Erythroblast (primary cell): ENCODE data around the gene AGO3.

Experiments used
- GATA1 ChIP-seq: IDR thresholded peaks from 2 replicates; pipeline ENCODE4 v1.6.1; 2011; ENCODE audit warnings: low read depth, mild to moderate bottlenecking, control low read depth, low read length, moderate library complexity
- POLR2A ChIP-seq: IDR thresholded peaks from 2 replicates; pipeline ENCODE4 v1.6.1; 2011; ENCODE audit warnings: mild to moderate bottlenecking, low read length

DNA sequence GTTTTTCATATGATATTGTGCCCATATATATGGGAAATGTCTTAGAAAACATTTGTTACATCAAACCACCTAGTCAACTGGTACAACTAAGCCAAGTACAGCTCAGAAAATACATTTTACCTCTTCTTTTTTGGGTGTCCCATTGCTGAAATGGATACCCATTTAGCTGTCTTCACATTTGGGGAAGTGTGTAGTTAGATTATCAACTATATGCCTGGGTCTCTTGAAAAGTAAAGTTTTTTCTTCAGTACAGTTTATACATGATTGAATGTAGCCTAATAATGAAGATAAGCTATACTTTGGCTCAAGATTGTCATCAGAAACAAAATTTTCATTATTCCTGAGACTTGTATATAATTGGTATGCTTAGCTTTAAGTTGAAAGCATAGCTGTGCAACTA, 2.0 kb downstream of the AGO3 start:
- TF ChIP-seq POLR2A (no peak), GATA1 (no peak)
